ENCODE results near the gene FAM124A.

DNA sequence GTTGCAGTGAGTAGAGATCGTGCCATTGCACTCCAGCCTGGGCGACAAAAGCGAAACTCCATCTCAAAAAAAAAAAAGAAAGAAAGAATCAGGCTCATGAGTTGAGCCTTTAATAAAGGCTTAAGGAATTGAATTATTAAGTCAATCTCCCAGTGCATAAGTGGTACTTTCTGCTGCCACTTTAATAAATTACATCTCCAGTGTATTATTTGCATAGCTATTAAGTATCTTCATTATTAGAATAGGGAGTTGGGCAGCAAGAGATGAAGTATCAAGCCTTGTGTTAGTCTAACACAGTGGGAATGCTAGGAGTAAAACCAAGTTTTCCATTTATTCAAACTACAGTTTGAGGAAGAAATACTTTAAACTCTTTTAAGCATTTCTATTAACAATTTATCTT, 15.6 kb upstream of the FAM124A start:
- TF ChIP-seq CTCF (conservative IDR thresholded peaks at IDR 0.05), result no peak
- no peak for TF ChIP-seq EZH2 (IDR thresholded peaks at IDR 0.05; ENCODE audit: low read depth)

Measured in PC-9 (cell line).